Measurements from ENCODE around the gene MUSK. TPM values are rescaled to one million over a fixed set of nuclear protein-coding genes. Genes with fewer than 3 reads are reported as not detected.

MUSK gene
- total RNA-seq, 1 experiment from 2014 or later: not detected

DNA sequence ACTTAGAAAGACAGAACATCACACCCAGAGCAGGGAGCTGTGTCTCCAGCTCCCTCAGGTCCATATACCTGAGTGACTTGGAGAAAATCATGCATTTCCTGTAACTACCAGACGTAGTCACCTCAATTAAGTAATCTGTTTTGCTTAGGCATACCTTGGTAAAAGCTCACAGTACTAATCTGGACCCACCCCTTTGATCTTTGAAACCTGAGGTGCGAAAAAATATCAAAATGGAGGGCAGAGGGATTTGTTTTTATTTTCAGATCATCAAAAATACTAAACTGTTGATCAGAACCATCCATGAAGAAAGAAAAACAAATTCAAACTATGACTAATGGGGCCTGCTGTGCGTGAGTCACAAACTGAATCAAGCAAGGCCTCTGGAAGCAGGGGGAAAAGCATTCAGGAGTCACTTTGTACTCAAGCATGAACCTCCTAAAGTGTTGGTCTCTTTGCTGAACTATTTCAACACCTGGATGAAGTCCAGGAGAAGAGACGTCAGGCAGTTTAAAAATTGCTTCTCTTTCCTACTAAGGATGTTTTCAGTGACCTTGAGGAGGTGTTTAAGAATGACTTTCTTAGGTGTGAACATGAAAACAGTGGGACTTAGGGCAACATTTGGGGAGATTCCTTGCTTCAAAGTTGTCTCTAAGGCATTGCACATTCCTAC, 76.3 kb downstream of the MUSK start:
- ChIA-PET POLR2A (ENCODE audit: unreplicated experiment) (interaction anchor here (0.5 to 0.7 kb wide), 2 partner anchors 40 to 101 kb away, joined by 4 read pairs; no protein-coding TSS in a partner anchor), CTCF (no interaction called here)
- H3K9me2 ChIP-seq (replicated peaks; ENCODE audit: low read length): no peaks in the 10 kb centered on the region
- no TSS peak for BruUV-seq (replicated peaks)
- TF ChIP-seq EZH2 (IDR thresholded peaks at IDR 0.05; ENCODE audit: low read length, unreplicated experiment) (no peak), EZH2phosphoT487 (IDR thresholded peaks at IDR 0.05; ENCODE audit: borderline replicate concordance, low read length) (no peak)
- TF ChIP-seq, protein P1, sequence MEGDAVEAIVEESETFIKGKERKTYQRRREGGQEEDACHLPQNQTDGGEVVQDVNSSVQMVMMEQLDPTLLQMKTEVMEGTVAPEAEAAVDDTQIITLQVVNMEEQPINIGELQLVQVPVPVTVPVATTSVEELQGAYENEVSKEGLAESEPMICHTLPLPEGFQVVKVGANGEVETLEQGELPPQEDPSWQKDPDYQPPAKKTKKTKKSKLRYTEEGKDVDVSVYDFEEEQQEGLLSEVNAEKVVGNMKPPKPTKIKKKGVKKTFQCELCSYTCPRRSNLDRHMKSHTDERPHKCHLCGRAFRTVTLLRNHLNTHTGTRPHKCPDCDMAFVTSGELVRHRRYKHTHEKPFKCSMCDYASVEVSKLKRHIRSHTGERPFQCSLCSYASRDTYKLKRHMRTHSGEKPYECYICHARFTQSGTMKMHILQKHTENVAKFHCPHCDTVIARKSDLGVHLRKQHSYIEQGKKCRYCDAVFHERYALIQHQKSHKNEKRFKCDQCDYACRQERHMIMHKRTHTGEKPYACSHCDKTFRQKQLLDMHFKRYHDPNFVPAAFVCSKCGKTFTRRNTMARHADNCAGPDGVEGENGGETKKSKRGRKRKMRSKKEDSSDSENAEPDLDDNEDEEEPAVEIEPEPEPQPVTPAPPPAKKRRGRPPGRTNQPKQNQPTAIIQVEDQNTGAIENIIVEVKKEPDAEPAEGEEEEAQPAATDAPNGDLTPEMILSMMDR (conservative IDR thresholded peaks at IDR 0.05; ENCODE audit: low read depth, low read length): no peak
- H3K27me3 ChIP-seq (ENCODE audit: low read length): no peaks in the 10 kb centered on the region
- peaks cover 51% of the 10 kb centered on the region for H3K4me1 ChIP-seq (ENCODE audit: insufficient read depth, low read length)
- DNase-seq (peak; percentile 91), ATAC-seq (peak; percentile 86)
- no peaks in the 10 kb centered on the region; the same call in 1 of the 2 replicates for H3K9me3 ChIP-seq (ENCODE audit: low read length)
- H3K27ac ChIP-seq (ENCODE audit: low read length): peak overlapping the region; percentile 91
- peaks cover 11% of the 10 kb centered on the region for H3F3A ChIP-seq (ENCODE audit: low read length, unreplicated experiment)
- H3K4me2 ChIP-seq (ENCODE audit: low read length): peak overlapping the region; percentile 75
- H3K4me3 ChIP-seq (ENCODE audit: low read length): peak overlapping the region; percentile 42; the same call in 1 of the 2 replicates
- H3K36me3 ChIP-seq (ENCODE audit: low read depth, low read length): peaks cover 15% of the 10 kb centered on the region
- intact Hi-C loops (cut with micrococcal nuclease): loop anchor here (2.0 kb wide), 2 partner anchors 104 to 554 kb away; no protein-coding TSS in a partner anchor
- no peaks in the 10 kb centered on the region for H4K20me1 ChIP-seq (ENCODE audit: low read length)
- peak overlapping the region; percentile 71 for H2AFZ ChIP-seq (ENCODE audit: low read length)
- H3K79me2 ChIP-seq (ENCODE audit: low read length): no peaks in the 10 kb centered on the region
- H3K9ac ChIP-seq (ENCODE audit: low read length): peak overlapping the region; percentile 76

GRCh38 chr9:110745676-110746075, 77.1 kb downstream of the MUSK start:
- peak overlapping the region; percentile 91 for H3K27ac ChIP-seq (ENCODE audit: low read length)
- no peak for TF ChIP-seq EZH2phosphoT487 (IDR thresholded peaks at IDR 0.05; ENCODE audit: borderline replicate concordance, low read length)
- TF ChIP-seq, protein P1 (conservative IDR thresholded peaks at IDR 0.05; ENCODE audit: low read depth, low read length): no peak
- no peak for TF ChIP-seq EZH2 (IDR thresholded peaks at IDR 0.05; ENCODE audit: low read length, unreplicated experiment)
- H3K27me3 ChIP-seq (ENCODE audit: low read length): no peaks in the 10 kb centered on the region
- H3K9me3 ChIP-seq (ENCODE audit: low read length): no peaks in the 10 kb centered on the region
- BruUV-seq (replicated peaks): no TSS peak
- peak overlapping the region; percentile 19; the same call in 1 of the 2 replicates for H3K4me3 ChIP-seq (ENCODE audit: low read length)
- H4K20me1 ChIP-seq (ENCODE audit: low read length): no peaks in the 10 kb centered on the region
- POLR2A ChIA-PET (ENCODE audit: unreplicated experiment): interaction anchor here (0.8 kb wide), 1 partner anchor 106 kb away, joined by 3 read pairs; no protein-coding TSS in a partner anchor
- DNase-seq (peak; percentile 82), ATAC-seq (peak; percentile 54)
- H2AFZ ChIP-seq (ENCODE audit: low read length): no peak overlapping the region
- peak overlapping the region; percentile 60 for H3K4me2 ChIP-seq (ENCODE audit: low read length)
- peaks cover 11% of the 10 kb centered on the region for H3F3A ChIP-seq (ENCODE audit: low read length, unreplicated experiment)
- intact Hi-C loops (cut with micrococcal nuclease): loop anchor here (2.0 kb wide), 2 partner anchors 105 to 553 kb away; no protein-coding TSS in a partner anchor
- H3K9me2 ChIP-seq (replicated peaks; ENCODE audit: low read length): no peaks in the 10 kb centered on the region
- H3K36me3 ChIP-seq (ENCODE audit: low read depth, low read length): peaks cover 7% of the 10 kb centered on the region; the same call in 1 of the 2 replicates
- H3K9ac ChIP-seq (ENCODE audit: low read length): peak overlapping the region; percentile 76
- H3K79me2 ChIP-seq (ENCODE audit: low read length): no peaks in the 10 kb centered on the region
- H3K4me1 ChIP-seq (ENCODE audit: insufficient read depth, low read length): peaks cover 51% of the 10 kb centered on the region
- CTCF ChIA-PET: no interaction called here

Measured in PC-3 (cell line).